HCT116 (cell line): ENCODE results near the gene ATG10. TPM values are rescaled to one million over a fixed set of nuclear protein-coding genes. Genes with fewer than 3 reads are reported as not detected.

Source experiments
- ATAC-seq: fragments of 200-7000 bp; cut with Tn5 transposase; 2 replicates; pipeline ENCODE4 v1.9.1; 2020; ENCODE audit warnings: mild to moderate bottlenecking, moderate library complexity
- BruUV-seq: library from RNA; stranded (reverse); fragments of 400-500 nt; replicated peaks from 2 replicates; lab custom pipeline; 2021; lab: Mats Ljungman, UMichigan
- CTCF ChIA-PET: fragments of 300-600 bp; sonication (Branson Sonifier 250); formaldehyde crosslinking; loops from one replicate; lab custom pipeline; 2021; ENCODE audit warnings: antibody characterized with exemption; lab: Charles Lee
- POLR2A ChIA-PET: fragments of 300-600, 350-600 bp; sonication (Branson Sonifier 250); formaldehyde crosslinking; loops from one replicate; lab custom pipeline; 2021; ENCODE audit warnings: antibody characterized with exemption; lab: Charles Lee
- RAD21 ChIA-PET, 2 experiments: fragments of 300-600 bp; sonication (Branson Sonifier 250); formaldehyde crosslinking; loops; one replicate each; lab custom pipeline; 2023; ENCODE audit warnings: low total read pairs in 2 of 2; ENCODE audit not compliant: uncharacterized antibody in 2 of 2, unreplicated experiment in 2 of 2, low non-redundant PET in 1 of 2; lab: Charles Lee
- DNase-seq: peaks from one replicate; pipeline ENCODE4 v3.0.0-alpha.2; 2010; ENCODE audit warnings: low read depth, low spot score
- H2AFZ ChIP-seq: fragments of 200-600 bp; shearing (Covaris generic), sonication (generic); 2 replicates; pipeline ENCODE4 v1.6.1; 2017; ENCODE audit warnings: low read depth, mixed run types, mixed read lengths, antibody characterized with exemption, low read length; ENCODE audit not compliant: poor library complexity, severe bottlenecking
- H3K27ac ChIP-seq: 2 replicates; pipeline ENCODE4 v1.5.1; 2012; ENCODE audit warnings: low read depth, low read length
- H3K27me3 ChIP-seq: fragments of 200-600 bp; sonication (generic); 2 replicates; pipeline ENCODE4 v1.6.1; 2016; ENCODE audit warnings: mixed run types, low read length, mixed read lengths; ENCODE audit not compliant: insufficient read depth
- H3K36me3 ChIP-seq, 2 experiments: fragments of 200-500 bp in 1 of 2; fragments of 200-600 bp in 1 of 2; sonication (Bioruptor generic) in 1 of 2; sonication (generic) in 1 of 2; 2 replicates each; pipeline versions ENCODE4 v1.5.1 to v1.6.1; 2014 to 2016; ENCODE audit warnings: low read length in 2 of 2, inconsistent platforms in 1 of 2, mixed read lengths in 1 of 2, mixed run types in 1 of 2; ENCODE audit not compliant: insufficient read depth in 2 of 2, control insufficient read depth in 1 of 2
- H3K4me1 ChIP-seq, 2 experiments: fragments of 200-600 bp in 1 of 2; sonication (generic) in 1 of 2; 2 replicates each; pipeline versions ENCODE4 v1.5.1 to v1.6.1; 2012 to 2017; ENCODE audit warnings: low read length in 2 of 2, inconsistent platforms in 1 of 2, mild to moderate bottlenecking in 1 of 2, mixed read lengths in 1 of 2, mixed run types in 1 of 2, moderate library complexity in 1 of 2; ENCODE audit not compliant: insufficient read depth in 2 of 2, control insufficient read depth in 1 of 2
- H3K4me2 ChIP-seq: fragments of 200-600 bp; sonication (generic); 2 replicates; pipeline ENCODE4 v1.6.1; 2017; ENCODE audit warnings: mixed run types, low read length, mixed read lengths
- H3K4me3 ChIP-seq, 2 experiments: fragments of 200-600 bp in 1 of 2; sonication (generic) in 1 of 2; replicated peaks in 1 of 2; 2 replicates each; pipeline ENCODE4 v1.5.1; 2011 to 2016; ENCODE audit warnings: low read length in 2 of 2, control low read depth in 1 of 2, low read depth in 1 of 2, mild to moderate bottlenecking in 1 of 2, mixed read lengths in 1 of 2, mixed run types in 1 of 2
- H3K79me2 ChIP-seq: fragments of 200-600 bp; sonication (generic); 2 replicates; pipeline ENCODE4 v1.6.1; 2017; ENCODE audit warnings: mild to moderate bottlenecking, mixed run types, low read length, moderate library complexity, mixed read lengths; ENCODE audit not compliant: insufficient read depth
- H3K9ac ChIP-seq: fragments of 200-600 bp; sonication (generic); 2 replicates; pipeline ENCODE4 v1.6.1; 2016; ENCODE audit warnings: low read length, mixed read lengths
- H3K9me2 ChIP-seq: fragments of 200-600 bp; sonication (generic), shearing (Covaris generic); 2 replicates; pipeline ENCODE4 v1.6.1; 2017; ENCODE audit warnings: mixed run types, mild to moderate bottlenecking, moderate library complexity; ENCODE audit not compliant: insufficient read depth
- H3K9me3 ChIP-seq, 2 experiments: fragments of 200-500 bp in 1 of 2; fragments of 200-600 bp in 1 of 2; sonication (Bioruptor generic) in 1 of 2; sonication (generic) in 1 of 2; 2 replicates each; pipeline ENCODE4 v1.6.1; 2014 to 2017; ENCODE audit warnings: low read length in 2 of 2, mixed read lengths in 2 of 2, inconsistent platforms in 1 of 2, low read depth in 1 of 2, mild to moderate bottlenecking in 1 of 2, mixed run types in 1 of 2, moderate library complexity in 1 of 2; ENCODE audit not compliant: control insufficient read depth in 1 of 2, insufficient read depth in 1 of 2
- H4K20me1 ChIP-seq: fragments of 200-600 bp; sonication (generic), shearing (Covaris generic); 2 replicates; pipeline ENCODE4 v1.6.1; 2017; ENCODE audit warnings: mixed run types, mild to moderate bottlenecking, moderate library complexity; ENCODE audit not compliant: insufficient read depth
- CBX3 ChIP-seq: IDR thresholded peaks from 2 replicates; pipeline ENCODE4 v1.6.1; 2012; ENCODE audit warnings: low read depth
- CTCF ChIP-seq, 3 experiments: fragments of 200-600 bp in 1 of 3; sonication (generic) in 1 of 3; IDR thresholded peaks in 2 of 3; conservative IDR thresholded peaks in 1 of 3; 2 replicates each; pipeline ENCODE4 v1.5.1; 2012 to 2017; ENCODE audit warnings: low read depth in 2 of 3, low read length in 2 of 3, antibody characterized with exemption in 1 of 3, borderline replicate concordance in 1 of 3, control low read depth in 1 of 3, mild to moderate bottlenecking in 1 of 3, mixed read lengths in 1 of 3, mixed run types in 1 of 3, moderate library complexity in 1 of 3; ENCODE audit not compliant: insufficient read depth in 1 of 3
- MAX ChIP-seq: IDR thresholded peaks from 2 replicates; pipeline ENCODE4 v1.6.1; 2012
- POLR2A ChIP-seq: IDR thresholded peaks from 2 replicates; pipeline ENCODE4 v1.7.0; 2011; ENCODE audit warnings: borderline replicate concordance; ENCODE audit not compliant: insufficient read depth, insufficient read length; ENCODE audit errors: extremely low read depth
- REST ChIP-seq: IDR thresholded peaks from 2 replicates; pipeline ENCODE4 v1.6.1; 2012; ENCODE audit warnings: low read depth
- SIN3A ChIP-seq: IDR thresholded peaks from 2 replicates; pipeline ENCODE4 v1.6.1; 2012; ENCODE audit warnings: low read depth
- ZFX ChIP-seq: fragments of 450-650 bp; IDR thresholded peaks from 2 replicates; pipeline ENCODE4 v1.6.1; 2017
- intact Hi-C: fragments of 100-400 bp; cut with micrococcal nuclease; formaldehyde crosslinking; loops from 2 replicates; pipeline ENCODE4 v1.10.0; 2022
- total RNA-seq: library from RNA; stranded (reverse); gene quantifications from one replicate; pipeline ENCODE4 v1.2.1, GENCODE V29; 2021; ENCODE audit not compliant: unreplicated experiment

ATG10 gene
- total RNA-seq, 1 experiment from 2014 or later = 9.4 TPM

GRCh38 chr5:82277987-82278710, 306.3 kb downstream of the ATG10 start, which contains the start of gene RPS23 (continued):
- TF ChIP-seq REST (no peak), SIN3A (peak; percentile 49; the same call in 1 of the 2 replicates), ZFX (peak; percentile 95)
- TF ChIP-seq, all 23 proteins: peak for 7

- peaks cover 6% of the 10 kb centered on the region; the same call in 1 of the 2 replicates for H4K20me1 ChIP-seq
- DNase-seq (no peak), ATAC-seq (no peak)
- no peak overlapping the region for H2AFZ ChIP-seq
- CTCF ChIA-PET = no interaction called here
- peak overlapping the region; percentile 92 for H3K9ac ChIP-seq
- TSS peak; percentile 90 for BruUV-seq
- H3K4me1 ChIP-seq = peaks cover 4 to 23% of the 10 kb centered on the region in 2 experiments; a peak in 3 of 4 replicates
- H3K27ac ChIP-seq = peak overlapping the region; percentile 74
- RAD21 ChIA-PET = no interaction called here
- H3K4me3 ChIP-seq = peak overlapping the region; percentile 93 to 94
- no peaks in the 10 kb centered on the region for H3K9me2 ChIP-seq
- peaks cover 50% of the 10 kb centered on the region for H3K79me2 ChIP-seq
- no peaks in the 10 kb centered on the region for H3K9me3 ChIP-seq
- peaks cover 22 to 32% of the 10 kb centered on the region in 2 experiments for H3K36me3 ChIP-seq
- H3K4me2 ChIP-seq = peak overlapping the region; percentile 94
- H3K27me3 ChIP-seq = no peaks in the 10 kb centered on the region
- intact Hi-C loops = loop anchor here (1.0 kb wide), 1 partner anchor 528 kb away; the partner anchor contains the start of gene SSBP2
- POLR2A ChIA-PET = interaction anchor here (0.7 to 1.4 kb wide), 7 partner anchors 16 to 137 kb away, joined by 3 to 13 read pairs (median 4); no protein-coding TSS in a partner anchor
- TF ChIP-seq CTCF (IDR thresholded peaks at IDR 0.05 in 2 of 3, conservative IDR thresholded peaks at IDR 0.05 in 1 of 3; ENCODE audit: borderline replicate concordance in 1 of 3, insufficient read depth in 1 of 3, low read depth in 2 of 3, low read length in 2 of 3) (no peak), CBX3 (no peak), SIN3A (no peak), POLR2A (peak; percentile 91), MAX (no peak)
Measured at GRCh38 chr5:82278711-82279370, 307.0 kb downstream of the ATG10 start.
